ENCODE measurements around the gene BAMBI. TPM values are rescaled to one million over a fixed set of nuclear protein-coding genes. Genes with fewer than 3 reads are reported as not detected.

Gene BAMBI
- total RNA-seq, 2 donors from 2014 or later, result 3.1 to 4.6 TPM

DNA sequence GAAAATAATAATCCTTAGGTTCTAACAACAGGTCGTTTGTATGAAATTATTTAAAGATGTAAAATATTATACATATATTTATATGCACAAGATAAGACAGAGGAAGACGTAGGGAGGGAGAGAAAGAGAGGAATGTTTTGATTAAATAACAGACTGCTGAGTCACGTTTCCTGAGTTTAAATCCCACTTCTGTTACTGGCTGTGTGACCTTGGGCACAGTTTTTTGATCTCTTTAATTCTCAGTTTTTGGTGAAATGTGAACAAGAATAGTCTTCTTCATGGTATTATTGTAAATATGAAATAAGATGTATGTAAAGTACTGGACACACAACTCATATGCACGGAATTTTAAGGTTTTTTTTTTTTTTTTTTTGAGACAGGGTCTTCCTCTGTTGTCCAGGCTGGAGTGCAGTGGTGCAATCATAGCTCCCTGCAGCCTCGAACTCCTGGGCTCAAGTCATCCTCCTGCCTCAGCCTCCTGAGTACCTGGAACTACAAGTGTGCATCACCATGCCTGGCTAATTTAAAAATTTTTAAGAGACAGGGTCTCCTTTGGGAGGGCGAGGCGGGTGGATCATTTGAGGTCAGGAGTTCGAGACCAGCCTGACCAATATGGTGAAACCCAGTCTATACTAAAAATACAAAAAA lies 42.6 kb downstream of the BAMBI start:
- no peak for DNase-seq
- intact Hi-C loops (cut with DNase I), result no loop called here
- no peak overlapping the region for H3K9ac ChIP-seq (ENCODE audit: low read depth in 2 of 2, low read length in 2 of 2)
- no peaks in the 10 kb centered on the region for H3K4me1 ChIP-seq
- H3K36me3 ChIP-seq, result no peaks in the 10 kb centered on the region
- no peak overlapping the region for H3K27ac ChIP-seq
- H3K4me3 ChIP-seq, result no peak overlapping the region
- peaks cover 13% of the 10 kb centered on the region for H3K27me3 ChIP-seq
- no peaks in the 10 kb centered on the region for H3K9me3 ChIP-seq
- TF ChIP-seq, protein P1, sequence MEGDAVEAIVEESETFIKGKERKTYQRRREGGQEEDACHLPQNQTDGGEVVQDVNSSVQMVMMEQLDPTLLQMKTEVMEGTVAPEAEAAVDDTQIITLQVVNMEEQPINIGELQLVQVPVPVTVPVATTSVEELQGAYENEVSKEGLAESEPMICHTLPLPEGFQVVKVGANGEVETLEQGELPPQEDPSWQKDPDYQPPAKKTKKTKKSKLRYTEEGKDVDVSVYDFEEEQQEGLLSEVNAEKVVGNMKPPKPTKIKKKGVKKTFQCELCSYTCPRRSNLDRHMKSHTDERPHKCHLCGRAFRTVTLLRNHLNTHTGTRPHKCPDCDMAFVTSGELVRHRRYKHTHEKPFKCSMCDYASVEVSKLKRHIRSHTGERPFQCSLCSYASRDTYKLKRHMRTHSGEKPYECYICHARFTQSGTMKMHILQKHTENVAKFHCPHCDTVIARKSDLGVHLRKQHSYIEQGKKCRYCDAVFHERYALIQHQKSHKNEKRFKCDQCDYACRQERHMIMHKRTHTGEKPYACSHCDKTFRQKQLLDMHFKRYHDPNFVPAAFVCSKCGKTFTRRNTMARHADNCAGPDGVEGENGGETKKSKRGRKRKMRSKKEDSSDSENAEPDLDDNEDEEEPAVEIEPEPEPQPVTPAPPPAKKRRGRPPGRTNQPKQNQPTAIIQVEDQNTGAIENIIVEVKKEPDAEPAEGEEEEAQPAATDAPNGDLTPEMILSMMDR (IDR thresholded peaks at IDR 0.05), result no peak

DNA sequence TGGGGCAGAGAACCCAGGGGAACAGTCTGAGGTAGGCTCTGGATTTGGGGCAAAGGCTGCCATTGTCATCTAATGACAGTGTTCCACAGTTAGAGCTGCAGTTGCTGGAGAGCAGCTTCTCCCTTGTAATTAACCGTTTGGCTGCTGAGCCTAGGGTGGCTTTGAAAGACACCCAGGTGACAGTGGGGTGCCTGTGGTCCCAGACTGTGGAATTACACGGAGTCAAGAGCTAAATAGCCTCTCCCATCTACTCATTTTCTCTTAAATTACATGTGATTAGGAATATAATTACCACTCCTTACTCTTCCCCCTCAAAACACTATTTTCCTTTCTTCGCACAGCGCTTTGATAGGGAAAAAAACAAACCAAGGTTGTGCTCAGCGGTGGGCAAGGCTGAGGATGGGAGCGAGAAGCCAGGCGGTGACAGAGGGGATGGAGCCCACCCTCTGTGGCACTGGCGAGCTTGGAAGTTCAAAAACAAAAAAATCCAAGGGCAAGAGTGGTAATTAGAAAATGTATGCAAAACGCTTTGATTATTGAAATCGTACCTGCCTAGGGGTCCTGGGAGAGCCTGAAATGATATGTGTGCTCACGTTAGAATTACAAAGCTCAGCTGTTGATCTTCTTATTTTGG lies 44.1 kb downstream of the BAMBI start:
- Histone ChIP-seq H3K27ac (no peak overlapping the region), H3K27me3 (peaks cover 13% of the 10 kb centered on the region), H3K4me3 (no peak overlapping the region), H3K9me3 (no peaks in the 10 kb centered on the region), H3K36me3 (no peaks in the 10 kb centered on the region), H3K9ac (ENCODE audit: low read depth in 2 of 2, low read length in 2 of 2) (no peak overlapping the region), H3K4me1 (no peaks in the 10 kb centered on the region)
- TF ChIP-seq, protein P1 (IDR thresholded peaks at IDR 0.05), result no peak
- intact Hi-C loops (cut with DNase I), result no loop called here
- no peak for DNase-seq

DNA sequence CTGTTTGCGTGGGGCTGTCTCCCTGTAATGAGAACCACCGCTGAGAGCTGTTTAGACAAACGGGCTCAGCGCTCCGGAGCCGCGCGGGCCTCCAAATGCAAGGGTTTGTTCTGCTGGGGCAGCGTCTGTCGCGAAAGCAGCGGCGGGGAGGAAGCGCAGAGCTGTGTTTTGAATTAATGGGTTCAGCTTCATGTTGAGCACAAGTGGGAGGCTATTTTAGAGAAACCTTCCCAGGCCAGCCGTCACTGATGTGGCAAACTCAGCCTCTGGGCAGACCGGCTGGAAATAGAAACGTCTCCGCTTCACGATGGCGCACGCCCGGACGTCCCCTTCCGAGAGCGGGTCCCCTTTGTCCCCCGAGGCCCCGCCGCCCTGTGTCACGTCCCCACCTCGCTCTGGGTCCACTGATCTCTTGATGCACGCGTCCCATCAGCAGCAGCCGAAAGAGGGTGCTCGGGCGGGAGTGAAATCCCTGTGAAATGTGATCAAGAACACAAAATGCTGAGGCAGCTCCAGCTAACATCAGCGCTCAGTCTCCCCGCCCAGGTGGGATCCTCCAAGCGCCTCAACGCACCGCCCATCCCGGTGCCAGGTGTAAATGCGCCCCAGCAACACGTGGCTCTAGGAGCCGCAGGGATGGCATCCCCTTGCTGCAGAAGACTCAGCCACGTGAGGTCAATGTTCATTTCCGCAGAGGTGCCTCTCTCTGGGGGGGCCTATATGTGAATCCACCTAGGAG lies 44.9 kb downstream of the BAMBI start:
- H3K36me3 ChIP-seq, result no peaks in the 10 kb centered on the region
- DNase-seq, result no peak
- H3K4me1 ChIP-seq, result no peaks in the 10 kb centered on the region
- no peak overlapping the region for H3K4me3 ChIP-seq
- peaks cover 13% of the 10 kb centered on the region for H3K27me3 ChIP-seq
- intact Hi-C loops (cut with DNase I), result no loop called here
- no peak overlapping the region for H3K27ac ChIP-seq
- H3K9ac ChIP-seq (ENCODE audit: low read depth in 2 of 2, low read length in 2 of 2), result no peak overlapping the region
- no peaks in the 10 kb centered on the region for H3K9me3 ChIP-seq
- TF ChIP-seq, protein P1 (IDR thresholded peaks at IDR 0.05), result no peak

DNA sequence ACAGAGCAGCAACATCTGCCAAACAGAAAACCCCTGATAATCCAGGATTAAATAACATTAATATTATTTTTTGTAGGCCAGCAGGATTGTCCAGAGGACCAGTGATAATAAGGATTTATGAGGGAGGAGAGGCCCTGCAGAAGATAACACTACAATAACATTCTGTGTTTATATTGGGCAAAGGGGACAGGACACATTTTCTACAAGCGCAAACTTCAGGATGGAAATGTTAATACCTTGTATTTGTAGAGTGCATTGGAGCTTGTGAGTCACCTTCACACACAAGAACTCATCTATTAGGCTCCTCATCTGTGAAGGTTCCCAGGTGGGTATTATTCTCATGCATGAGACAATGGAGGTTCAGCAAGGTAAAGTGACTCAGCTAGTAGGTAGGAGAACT lies 51.0 kb downstream of the BAMBI start:
- no peaks in the 10 kb centered on the region for H3K9me3 ChIP-seq
- no peaks in the 10 kb centered on the region for H3K36me3 ChIP-seq
- intact Hi-C loops (cut with DNase I), result no loop called here
- no peak for DNase-seq
- H3K27me3 ChIP-seq, result no peaks in the 10 kb centered on the region
- H3K4me3 ChIP-seq, result no peak overlapping the region
- no peak overlapping the region for H3K27ac ChIP-seq
- H3K9ac ChIP-seq (ENCODE audit: low read depth in 2 of 2, low read length in 2 of 2), result no peak overlapping the region
- no peaks in the 10 kb centered on the region for H3K4me1 ChIP-seq
- TF ChIP-seq, protein P1 (IDR thresholded peaks at IDR 0.05), result no peak

DNA sequence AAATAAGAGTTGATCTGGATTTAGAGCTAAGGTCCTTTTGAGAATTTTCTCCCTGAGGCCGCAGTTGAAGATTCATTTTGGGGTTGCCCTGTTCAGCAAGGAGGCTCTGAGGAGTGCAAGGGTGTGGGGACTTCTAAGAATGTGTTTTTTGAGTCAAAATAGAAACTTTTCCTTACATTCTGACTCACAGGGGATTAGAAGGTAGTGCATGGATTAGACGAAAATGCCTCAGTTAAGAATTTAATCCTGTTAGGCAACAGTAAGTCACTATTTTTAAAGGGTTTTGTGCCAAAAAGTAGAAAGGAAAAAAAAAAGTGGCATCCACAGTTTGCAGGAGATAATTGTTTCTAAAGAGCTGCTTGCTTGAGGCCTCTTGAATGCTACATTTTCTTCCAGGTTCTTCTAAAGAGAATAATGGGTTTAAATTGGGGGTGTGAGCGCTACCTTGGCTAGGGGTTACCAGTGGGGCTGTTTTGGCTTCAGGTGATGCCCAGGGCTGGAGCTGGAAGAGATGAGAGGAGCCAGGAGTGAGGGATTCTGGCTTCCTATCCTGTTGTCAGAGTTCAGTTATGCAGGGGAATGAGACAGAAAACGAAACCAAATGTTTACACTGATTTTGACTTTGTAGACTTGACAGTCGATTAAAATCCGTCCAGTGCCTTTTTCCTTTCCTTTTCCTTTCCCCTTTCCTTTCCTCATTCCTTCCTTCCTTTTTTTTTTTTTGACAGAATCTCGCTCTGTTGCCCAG lies 52.9 kb downstream of the BAMBI start:
- H3K9ac ChIP-seq (ENCODE audit: low read depth in 2 of 2, low read length in 2 of 2), result no peak overlapping the region
- TF ChIP-seq, protein P1 (IDR thresholded peaks at IDR 0.05), result no peak
- H3K4me3 ChIP-seq, result no peak overlapping the region
- intact Hi-C loops (cut with DNase I), result no loop called here
- H3K4me1 ChIP-seq, result no peaks in the 10 kb centered on the region
- H3K9me3 ChIP-seq, result no peaks in the 10 kb centered on the region
- no peaks in the 10 kb centered on the region for H3K27me3 ChIP-seq
- H3K27ac ChIP-seq, result no peak overlapping the region
- H3K36me3 ChIP-seq, result no peaks in the 10 kb centered on the region
- DNase-seq, result no peak

All from colonic mucosa (tissue), 4 donors.